ENCODE data around the gene PTEN. TPM values are rescaled to one million over a fixed set of nuclear protein-coding genes. Genes with fewer than 3 reads are reported as not detected.
"Not testable (repeated sequence)": the region's sequence is repeated elsewhere in the genome, so short reads cannot be mapped to it uniquely, and the experiment has no call there.

PTEN gene
- total RNA-seq, 8 experiments from 2014 or later: 33.5 to 103 (median 60.9) TPM

- 85 to 100% (median 100%) methylated on average over 1 to 2 of the region's 5 CpGs; no CpG with 5 or more reads in 5 of the 10 experiments for WGBS, 10 experiments
- H3K4me1 ChIP-seq (replicated peaks in 1 of 2); H3K4me3 ChIP-seq; H3K27ac ChIP-seq; in situ Hi-C loops (cut with MboI; ENCODE audit: low pct_unique_long_range_greater_than_20kb in 2 of 9, low sequenced_read_pairs in 9 of 9, unreplicated experiment in 9 of 9); ATAC-seq (replicated peaks in 6 of 8): not testable (repeated sequence)
These were observed 18.1 kb downstream of the PTEN start for GRCh38 chr10:87881373-87882059.

GRCh38 chr10:87882555-87883294 is 19.3 kb downstream of the PTEN start:
- Histone ChIP-seq H3K4me1 (replicated peaks in 1 of 2) (no peaks in the 10 kb centered on the region), H3K27ac (no peak overlapping the region), H3K4me3 (no peak overlapping the region)
- ATAC-seq (replicated peaks in 6 of 8): no peak
- 73 to 100% (median 93%) methylated on average over 1 to 2 of the region's 2 CpGs for WGBS, 10 experiments
- in situ Hi-C loops (cut with MboI; ENCODE audit: low pct_unique_long_range_greater_than_20kb in 2 of 9, low sequenced_read_pairs in 9 of 9, unreplicated experiment in 9 of 9): no loop called here

GRCh38 chr10:87886635-87887034 is 23.2 kb downstream of the PTEN start:
- WGBS, 10 experiments: 93 to 100% (median 100%) methylated on average over 1 to 2 of the region's 2 CpGs; no CpG with 5 or more reads in 2 of the 10 experiments
- Histone ChIP-seq H3K4me1 (replicated peaks in 1 of 2) (no peaks in the 10 kb centered on the region), H3K27ac (no peak overlapping the region), H3K4me3 (no peak overlapping the region)
- in situ Hi-C loops (cut with MboI; ENCODE audit: low pct_unique_long_range_greater_than_20kb in 2 of 9, low sequenced_read_pairs in 9 of 9, unreplicated experiment in 9 of 9): no loop called here
- no peak for ATAC-seq (replicated peaks in 6 of 8)

- Histone ChIP-seq H3K4me3 (no peak overlapping the region), H3K27ac (no peak overlapping the region), H3K4me1 (replicated peaks in 1 of 2) (no peaks in the 10 kb centered on the region)
- 82 to 100% (median 100%) methylated on average over 1 of the region's 1 CpG; no CpG with 5 or more reads in 2 of the 10 experiments for WGBS, 10 experiments
- no peak for ATAC-seq (replicated peaks in 6 of 8)
- in situ Hi-C loops (cut with MboI; ENCODE audit: low pct_unique_long_range_greater_than_20kb in 2 of 9, low sequenced_read_pairs in 9 of 9, unreplicated experiment in 9 of 9): no loop called here
These were observed 23.7 kb downstream of the PTEN start for GRCh38 chr10:87887146-87887545.

- WGBS, 10 experiments: 80 to 100% methylated on average over 1 of the region's 2 CpGs; no CpG with 5 or more reads in 8 of the 10 experiments
- no peak for ATAC-seq (replicated peaks in 6 of 8)
- Histone ChIP-seq H3K4me3 (no peak overlapping the region), H3K27ac (no peak overlapping the region), H3K4me1 (replicated peaks in 1 of 2) (no peaks in the 10 kb centered on the region)
- in situ Hi-C loops (cut with MboI; ENCODE audit: low pct_unique_long_range_greater_than_20kb in 2 of 9, low sequenced_read_pairs in 9 of 9, unreplicated experiment in 9 of 9): no loop called here
These were observed 24.3 kb downstream of the PTEN start for GRCh38 chr10:87887548-87888289.

- H3K4me3 ChIP-seq: no peak overlapping the region
- in situ Hi-C loops (cut with MboI; ENCODE audit: low pct_unique_long_range_greater_than_20kb in 2 of 9, low sequenced_read_pairs in 9 of 9, unreplicated experiment in 9 of 9): no loop called here
- ATAC-seq (replicated peaks in 6 of 8): no peak
- no peak overlapping the region for H3K27ac ChIP-seq
- no peaks in the 10 kb centered on the region for H3K4me1 ChIP-seq (replicated peaks in 1 of 2)
- WGBS, 10 experiments: 100% methylated on average over 1 of the region's 1 CpG; no CpG with 5 or more reads in 7 of the 10 experiments
These were observed 32.0 kb downstream of the PTEN start for GRCh38 chr10:87895430-87895829.

GRCh38 chr10:87896216-87896615 is 32.8 kb downstream of the PTEN start:
- 40 to 100% (median 81%) methylated on average over 1 to 2 of the region's 2 CpGs for WGBS, 10 experiments
- Histone ChIP-seq H3K4me3 (no peak overlapping the region), H3K4me1 (replicated peaks in 1 of 2) (no peaks in the 10 kb centered on the region), H3K27ac (no peak overlapping the region)
- in situ Hi-C loops (cut with MboI; ENCODE audit: low pct_unique_long_range_greater_than_20kb in 2 of 9, low sequenced_read_pairs in 9 of 9, unreplicated experiment in 9 of 9): no loop called here
- no peak for ATAC-seq (replicated peaks in 6 of 8)

- ATAC-seq (replicated peaks in 6 of 8): not testable (repeated sequence)
These were observed 34.5 kb downstream of the PTEN start for GRCh38 chr10:87897957-87898356.

GRCh38 chr10:87903396-87903795 is 40.0 kb downstream of the PTEN start:
- 58 to 100% (median 93%) methylated on average over 1 to 8 of the region's 8 CpGs; no CpG with 5 or more reads in 6 of the 10 experiments for WGBS, 10 experiments
- H3K4me1 ChIP-seq (replicated peaks in 1 of 2); ATAC-seq (replicated peaks in 6 of 8); H3K4me3 ChIP-seq; H3K27ac ChIP-seq; in situ Hi-C loops (cut with MboI; ENCODE audit: low pct_unique_long_range_greater_than_20kb in 2 of 9, low sequenced_read_pairs in 9 of 9, unreplicated experiment in 9 of 9): not testable (repeated sequence)

More at GRCh38 chr10:87897957-87898356, 34.5 kb downstream of the PTEN start:
- WGBS, 10 experiments: 60 to 100% (median 95%) methylated on average over 1 to 3 of the region's 8 CpGs; no CpG with 5 or more reads in 4 of the 10 experiments
- H3K27ac ChIP-seq; H3K4me3 ChIP-seq; H3K4me1 ChIP-seq (replicated peaks in 1 of 2); in situ Hi-C loops (cut with MboI; ENCODE audit: low pct_unique_long_range_greater_than_20kb in 2 of 9, low sequenced_read_pairs in 9 of 9, unreplicated experiment in 9 of 9): not testable (repeated sequence)

GRCh38 chr10:87913156-87913921 is 49.9 kb downstream of the PTEN start:
- Histone ChIP-seq H3K4me3 (no peak overlapping the region), H3K27ac (no peak overlapping the region), H3K4me1 (replicated peaks in 1 of 2) (no peaks in the 10 kb centered on the region)
- 89 to 100% (median 96%) methylated on average over 1 to 2 of the region's 2 CpGs; no CpG with 5 or more reads in 1 of the 10 experiments for WGBS, 10 experiments
- ATAC-seq (replicated peaks in 6 of 8): no peak
- in situ Hi-C loops (cut with MboI; ENCODE audit: low pct_unique_long_range_greater_than_20kb in 2 of 9, low sequenced_read_pairs in 9 of 9, unreplicated experiment in 9 of 9): no loop called here

GRCh38 chr10:87915406-87915805 is 52.0 kb downstream of the PTEN start:
- H3K4me1 ChIP-seq (replicated peaks in 1 of 2): no peaks in the 10 kb centered on the region
- WGBS, 10 experiments: 62 to 94% (median 85%) methylated on average over 1 to 4 of the region's 4 CpGs; no CpG with 5 or more reads in 4 of the 10 experiments
- no peak for ATAC-seq (replicated peaks in 6 of 8)
- in situ Hi-C loops (cut with MboI; ENCODE audit: low pct_unique_long_range_greater_than_20kb in 2 of 9, low sequenced_read_pairs in 9 of 9, unreplicated experiment in 9 of 9): no loop called here
- H3K27ac ChIP-seq: no peak overlapping the region
- H3K4me3 ChIP-seq: no peak overlapping the region

GRCh38 chr10:87915989-87916388 is 52.6 kb downstream of the PTEN start:
- H3K27ac ChIP-seq: no peak overlapping the region
- in situ Hi-C loops (cut with MboI; ENCODE audit: low pct_unique_long_range_greater_than_20kb in 2 of 9, low sequenced_read_pairs in 9 of 9, unreplicated experiment in 9 of 9): no loop called here
- ATAC-seq (replicated peaks in 6 of 8): no peak
- no peak overlapping the region for H3K4me3 ChIP-seq
- no peaks in the 10 kb centered on the region for H3K4me1 ChIP-seq (replicated peaks in 1 of 2)
- 58 to 100% (median 91%) methylated on average over 1 of the region's 1 CpG; no CpG with 5 or more reads in 3 of the 10 experiments for WGBS, 10 experiments

Data from motor neuron (in vitro differentiated cells).